ENCODE data around the gene PIGH.
"Not testable (repeated sequence)": the region's sequence is repeated elsewhere in the genome, so short reads cannot be mapped to it uniquely, and the experiment has no call there.

The PIGH gene

GRCh38 chr14:67599698-67600561 lies at the start of gene PIGH:
PIGH (minus strand) TSS chr14:67600268; CDS start chr14:67600203, 65 bp downstream.
- peak; percentile 92 for DNase-seq

- DNase-seq, result no peak
Observed at GRCh38 chr14:67646131-67646530, 46.1 kb upstream of the PIGH start.

GRCh38 chr14:67645414-67645813 lies 45.3 kb upstream of the PIGH start:
- DNase-seq, result no peak

GRCh38 chr14:67644428-67644827 lies 44.4 kb upstream of the PIGH start:
- DNase-seq, result no peak

- DNase-seq, result no peak
Observed at GRCh38 chr14:67643713-67644112, 43.6 kb upstream of the PIGH start.

- peak; percentile 64 for DNase-seq
Observed at GRCh38 chr14:67641902-67642749, 42.1 kb upstream of the PIGH start.

GRCh38 chr14:67641480-67641879 lies 41.4 kb upstream of the PIGH start:
- no peak for DNase-seq

- DNase-seq, result no peak
Observed at GRCh38 chr14:67638642-67639041, 38.6 kb upstream of the PIGH start.

- DNase-seq, result peak; percentile 87
Observed at GRCh38 chr14:67636361-67636919, 36.4 kb upstream of the PIGH start.

GRCh38 chr14:67633451-67634147 lies 33.5 kb upstream of the PIGH start:
- DNase-seq, result no peak

- no peak for DNase-seq
Observed at GRCh38 chr14:67630938-67631337, 30.9 kb upstream of the PIGH start.

- peak; percentile 7 for DNase-seq
Observed at GRCh38 chr14:67630186-67630585, 30.1 kb upstream of the PIGH start.

GRCh38 chr14:67627519-67627918 lies 27.5 kb upstream of the PIGH start:
- no peak for DNase-seq

- DNase-seq, result not testable (repeated sequence)
Observed at GRCh38 chr14:67626131-67626530, 26.1 kb upstream of the PIGH start.

GRCh38 chr14:67623114-67623513 lies 23.0 kb upstream of the PIGH start:
- no peak for DNase-seq

- peak; percentile 81 for DNase-seq
Observed at GRCh38 chr14:67622675-67623074, 22.6 kb upstream of the PIGH start.

- DNase-seq, result no peak
Observed at GRCh38 chr14:67620217-67620785, 20.2 kb upstream of the PIGH start.

GRCh38 chr14:67619446-67620216 lies 19.6 kb upstream of the PIGH start, which contains the start of gene ARG2:
ARG2 (plus strand) TSS chr14:67619920; CDS start chr14:67619978, 58 bp downstream.
- DNase-seq, result peak; percentile 94

- peak; percentile 79 for DNase-seq
Observed at GRCh38 chr14:67618617-67619063, 18.6 kb upstream of the PIGH start.

GRCh38 chr14:67610491-67610890 lies 10.4 kb upstream of the PIGH start:
- DNase-seq, result no peak

GRCh38 chr14:67609642-67610310 lies 9.7 kb upstream of the PIGH start:
- DNase-seq, result no peak

Measured in OCI-M1 (cell line).